ENCODE measurements around the gene SIX3. TPM values are rescaled to one million over a fixed set of nuclear protein-coding genes. Genes with fewer than 3 reads are reported as not detected.

Gene SIX3
- total RNA-seq, 1 donor from 2014 or later = not detected

DNA sequence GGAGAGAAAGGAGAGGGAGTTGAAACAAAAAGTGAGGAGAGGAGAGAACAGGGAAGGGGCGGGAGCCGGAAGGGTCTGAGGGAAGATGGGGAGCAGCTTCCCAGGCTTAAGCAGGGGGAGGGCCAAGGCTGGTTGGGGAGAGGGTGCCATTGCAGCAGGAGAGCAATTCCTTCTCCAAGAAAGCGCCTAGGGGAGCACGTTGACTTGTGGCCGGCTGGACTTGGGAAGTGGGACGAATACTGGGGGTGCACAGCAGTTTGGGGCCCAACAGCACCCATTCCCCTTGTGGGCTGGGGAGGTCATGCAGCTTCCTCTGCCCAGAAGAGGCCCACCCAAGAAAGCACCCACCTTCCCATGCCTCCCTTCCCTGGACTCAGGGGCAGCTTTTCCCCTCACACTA is 9.6 kb downstream of the SIX3 start:
- Mint-ChIP-seq H3K27me3 (peaks cover 82% of the 10 kb centered on the region), H3K27ac (no peak overlapping the region), H3K36me3 (ENCODE audit: low read depth) (no peaks in the 10 kb centered on the region), H3K4me1 (peaks cover 11% of the 10 kb centered on the region), H3K9me3 (no peaks in the 10 kb centered on the region), H3K4me3 (no peak overlapping the region)
- intact Hi-C loops (cut with micrococcal nuclease) = loop anchor here (5.0 kb wide), 1 partner anchor 56 kb away; the partner anchor contains the start of gene SIX2
- no peak for DNase-seq

DNA sequence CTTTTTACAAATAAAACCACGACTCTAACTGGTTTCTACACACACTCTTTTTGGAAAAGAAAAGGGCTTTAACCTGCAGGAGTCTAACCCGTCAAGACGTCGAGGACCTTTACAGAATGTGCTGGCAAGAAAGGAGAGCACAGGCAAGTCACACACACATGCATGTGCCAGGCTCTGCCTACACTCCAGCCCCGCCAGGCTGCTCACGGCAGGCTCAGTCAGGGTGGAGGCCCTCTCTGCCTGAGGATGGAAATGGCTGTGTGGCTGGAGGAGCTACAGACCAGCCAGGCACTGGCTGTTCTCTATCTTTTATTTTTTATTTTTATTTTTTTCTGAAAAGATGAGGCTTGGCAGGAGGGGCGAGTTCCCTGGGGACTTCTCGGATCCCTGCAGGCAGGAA is 10.2 kb downstream of the SIX3 start:
- H3K9me3 Mint-ChIP-seq = no peaks in the 10 kb centered on the region
- H3K4me3 Mint-ChIP-seq = no peak overlapping the region
- H3K36me3 Mint-ChIP-seq (ENCODE audit: low read depth) = no peaks in the 10 kb centered on the region
- no peak for DNase-seq
- peaks cover 11% of the 10 kb centered on the region for H3K4me1 Mint-ChIP-seq
- intact Hi-C loops (cut with micrococcal nuclease) = loop anchor here (5.0 kb wide), 1 partner anchor 56 kb away; the partner anchor contains the start of gene SIX2
- no peak overlapping the region for H3K27ac Mint-ChIP-seq
- peaks cover 83% of the 10 kb centered on the region for H3K27me3 Mint-ChIP-seq

- peak; percentile 73 for DNase-seq
- Mint-ChIP-seq H3K27me3 (peaks cover 81% of the 10 kb centered on the region), H3K9me3 (no peaks in the 10 kb centered on the region), H3K36me3 (ENCODE audit: low read depth) (no peaks in the 10 kb centered on the region), H3K4me1 (peaks cover 11% of the 10 kb centered on the region), H3K27ac (no peak overlapping the region), H3K4me3 (peak overlapping the region; percentile 7)
- intact Hi-C loops (cut with micrococcal nuclease) = loop anchor here (5.0 kb wide), 1 partner anchor 55 kb away; the partner anchor contains the start of gene SIX2
Measured at GRCh38 chr2:44952143-44952805, 10.8 kb downstream of the SIX3 start.

- Mint-ChIP-seq H3K27me3 (peaks cover 80% of the 10 kb centered on the region), H3K27ac (no peak overlapping the region), H3K4me3 (peak overlapping the region; percentile 7), H3K4me1 (peaks cover 11% of the 10 kb centered on the region), H3K9me3 (no peaks in the 10 kb centered on the region), H3K36me3 (ENCODE audit: low read depth) (no peaks in the 10 kb centered on the region)
- no peak for DNase-seq
- intact Hi-C loops (cut with micrococcal nuclease) = loop anchor here (1.0 to 5.0 kb wide), 2 partner anchors 25 to 54 kb away; partner anchors contain the start of gene SIX2
Measured at GRCh38 chr2:44952806-44953498, 11.4 kb downstream of the SIX3 start.

- no peak overlapping the region for H3K27ac Mint-ChIP-seq
- H3K9me3 Mint-ChIP-seq = no peaks in the 10 kb centered on the region
- no peak for DNase-seq
- no peak overlapping the region for H3K4me3 Mint-ChIP-seq
- H3K4me1 Mint-ChIP-seq = peaks cover 11% of the 10 kb centered on the region
- H3K27me3 Mint-ChIP-seq = peaks cover 78% of the 10 kb centered on the region
- intact Hi-C loops (cut with micrococcal nuclease) = loop anchor here (1.0 to 5.0 kb wide), 2 partner anchors 25 to 54 kb away; partner anchors contain the start of gene SIX2
- H3K36me3 Mint-ChIP-seq (ENCODE audit: low read depth) = no peaks in the 10 kb centered on the region
Measured at GRCh38 chr2:44953499-44953883, 12.0 kb downstream of the SIX3 start.

DNA sequence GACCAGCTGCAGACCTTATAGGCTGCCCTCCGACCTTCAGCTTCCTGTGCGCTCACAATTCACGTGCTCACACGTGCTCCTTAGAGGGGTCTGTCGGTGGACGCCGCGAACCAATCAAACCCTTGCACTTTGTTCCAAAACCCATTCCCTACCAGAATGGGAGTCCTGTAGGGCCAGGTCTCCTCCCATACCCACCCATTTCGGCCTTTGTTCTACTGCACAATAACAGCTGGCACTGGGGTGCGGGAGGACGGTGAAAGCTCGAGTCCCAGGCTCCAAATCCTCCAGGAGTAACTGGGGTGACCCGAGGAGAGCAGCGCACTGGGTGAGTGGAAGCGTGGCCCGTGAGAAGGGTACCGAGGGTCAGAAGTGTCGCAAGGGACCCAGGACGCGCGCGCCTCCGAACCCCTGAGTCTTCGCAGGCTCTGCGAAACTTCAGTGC is 13.0 kb downstream of the SIX3 start:
- Mint-ChIP-seq H3K36me3 (ENCODE audit: low read depth) (no peaks in the 10 kb centered on the region), H3K4me3 (no peak overlapping the region), H3K9me3 (no peaks in the 10 kb centered on the region), H3K27me3 (peaks cover 71% of the 10 kb centered on the region), H3K4me1 (peaks cover 11% of the 10 kb centered on the region), H3K27ac (no peak overlapping the region)
- intact Hi-C loops (cut with micrococcal nuclease) = loop anchor here (1.0 to 5.0 kb wide), 3 partner anchors 16 to 910 kb away; partner anchors contain the start of gene SIX2
- DNase-seq = no peak

- Mint-ChIP-seq H3K27me3 (peaks cover 73% of the 10 kb centered on the region), H3K9me3 (no peaks in the 10 kb centered on the region), H3K36me3 (ENCODE audit: low read depth) (no peaks in the 10 kb centered on the region), H3K4me3 (peak overlapping the region; percentile 25), H3K27ac (no peak overlapping the region), H3K4me1 (peaks cover 11% of the 10 kb centered on the region)
- no peak for DNase-seq
- intact Hi-C loops (cut with micrococcal nuclease) = loop anchor here (1.0 to 5.0 kb wide), 8 partner anchors 16 to 911 kb away; partner anchors contain the start of gene SIX2
Measured at GRCh38 chr2:44954889-44955592, 13.5 kb downstream of the SIX3 start.

DNA sequence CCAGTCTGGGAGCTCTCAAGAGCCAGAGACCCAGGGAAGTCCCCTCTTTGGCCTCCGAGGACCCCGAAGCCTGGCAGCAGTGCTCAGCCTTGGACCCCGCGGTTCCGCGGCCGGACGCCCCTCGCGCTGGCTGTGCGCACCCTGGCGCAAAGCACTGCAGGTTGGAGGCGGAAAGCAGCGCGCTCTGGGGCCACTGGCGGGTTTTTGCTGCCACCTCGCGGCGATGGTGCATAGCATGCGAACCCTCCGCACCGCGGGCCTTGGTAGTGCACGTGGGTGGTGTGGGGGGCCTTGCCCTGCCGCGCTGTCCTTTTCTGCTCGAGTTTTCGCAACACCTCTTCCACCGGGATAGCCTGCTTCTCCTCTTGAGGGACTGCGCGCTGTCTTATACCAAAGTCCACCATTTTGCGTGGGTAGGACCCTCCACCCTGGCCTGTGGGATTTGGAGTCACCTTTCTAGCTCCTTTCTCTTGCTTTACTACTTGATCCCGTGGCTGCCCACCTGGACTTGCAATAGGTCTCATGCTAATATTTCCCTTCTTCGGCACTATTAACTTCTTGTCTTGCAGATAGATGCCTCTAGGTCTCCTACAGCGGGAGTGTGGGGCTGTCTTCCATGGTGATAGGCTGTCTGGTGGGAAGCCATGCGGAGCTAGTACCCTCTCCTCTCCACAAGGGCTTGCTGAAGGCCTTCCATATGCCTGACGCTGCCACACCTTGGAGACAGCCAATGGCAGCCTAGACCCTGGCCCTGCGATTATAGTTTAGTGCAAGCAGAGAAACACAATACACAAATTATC is 14.3 kb downstream of the SIX3 start:
- peak overlapping the region; percentile 25 for H3K4me3 Mint-ChIP-seq
- DNase-seq = peak; percentile 92
- H3K36me3 Mint-ChIP-seq (ENCODE audit: low read depth) = no peaks in the 10 kb centered on the region
- intact Hi-C loops (cut with micrococcal nuclease) = loop anchor here (1.0 to 5.0 kb wide), 6 partner anchors 17 to 868 kb away; no protein-coding TSS in a partner anchor
- H3K4me1 Mint-ChIP-seq = peaks cover 11% of the 10 kb centered on the region
- H3K27me3 Mint-ChIP-seq = peaks cover 68% of the 10 kb centered on the region
- H3K9me3 Mint-ChIP-seq = no peaks in the 10 kb centered on the region
- no peak overlapping the region for H3K27ac Mint-ChIP-seq

GRCh38 chr2:44956843-44957242 is 15.3 kb downstream of the SIX3 start:
- no peak for DNase-seq
- no peak overlapping the region for H3K4me3 Mint-ChIP-seq
- no peaks in the 10 kb centered on the region for H3K36me3 Mint-ChIP-seq (ENCODE audit: low read depth)
- peaks cover 60% of the 10 kb centered on the region for H3K27me3 Mint-ChIP-seq
- H3K9me3 Mint-ChIP-seq = no peaks in the 10 kb centered on the region
- intact Hi-C loops (cut with micrococcal nuclease) = loop anchor here (5.0 kb wide), 3 partner anchors 395 to 870 kb away; no protein-coding TSS in a partner anchor
- no peak overlapping the region for H3K27ac Mint-ChIP-seq
- H3K4me1 Mint-ChIP-seq = peaks cover 11% of the 10 kb centered on the region

DNA sequence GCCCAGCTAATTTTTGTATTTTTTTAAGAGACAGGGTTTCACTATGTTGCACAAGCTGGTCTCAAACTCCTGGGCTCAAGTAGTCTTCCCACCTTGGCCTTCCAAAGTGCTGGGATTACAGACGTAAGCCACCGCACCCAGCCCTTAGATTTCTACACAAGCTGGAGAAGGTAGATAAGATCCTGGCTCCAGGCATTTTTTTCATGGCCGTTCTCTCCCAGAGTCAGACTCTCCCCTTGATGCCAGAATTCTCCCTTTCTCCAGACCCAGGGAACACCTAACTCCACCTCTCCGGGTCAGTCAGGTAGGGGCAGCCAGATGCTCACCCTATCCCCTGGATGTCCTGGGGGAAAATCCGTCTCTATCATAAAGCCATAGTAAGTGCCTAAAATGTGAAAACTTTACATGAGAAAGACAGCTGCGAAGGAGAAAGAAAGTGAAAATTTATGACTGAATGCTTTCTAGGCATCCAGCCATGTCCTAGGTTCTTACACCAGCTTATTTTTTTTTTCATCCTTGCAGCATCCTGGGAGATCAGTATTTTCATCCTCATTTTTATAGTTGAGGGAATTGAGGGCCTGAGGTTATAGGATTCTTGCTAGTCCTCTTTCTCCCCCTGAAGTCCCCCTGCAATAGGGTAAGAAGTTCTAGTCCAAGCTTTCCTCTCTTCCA is 16.3 kb downstream of the SIX3 start:
- no peaks in the 10 kb centered on the region for H3K36me3 Mint-ChIP-seq (ENCODE audit: low read depth)
- H3K27ac Mint-ChIP-seq = no peak overlapping the region
- H3K4me3 Mint-ChIP-seq = no peak overlapping the region
- peaks cover 11% of the 10 kb centered on the region for H3K4me1 Mint-ChIP-seq
- H3K27me3 Mint-ChIP-seq = peaks cover 60% of the 10 kb centered on the region
- intact Hi-C loops (cut with micrococcal nuclease) = loop anchor here (5.0 kb wide), 3 partner anchors 395 to 870 kb away; no protein-coding TSS in a partner anchor
- DNase-seq = no peak
- no peaks in the 10 kb centered on the region for H3K9me3 Mint-ChIP-seq

DNA sequence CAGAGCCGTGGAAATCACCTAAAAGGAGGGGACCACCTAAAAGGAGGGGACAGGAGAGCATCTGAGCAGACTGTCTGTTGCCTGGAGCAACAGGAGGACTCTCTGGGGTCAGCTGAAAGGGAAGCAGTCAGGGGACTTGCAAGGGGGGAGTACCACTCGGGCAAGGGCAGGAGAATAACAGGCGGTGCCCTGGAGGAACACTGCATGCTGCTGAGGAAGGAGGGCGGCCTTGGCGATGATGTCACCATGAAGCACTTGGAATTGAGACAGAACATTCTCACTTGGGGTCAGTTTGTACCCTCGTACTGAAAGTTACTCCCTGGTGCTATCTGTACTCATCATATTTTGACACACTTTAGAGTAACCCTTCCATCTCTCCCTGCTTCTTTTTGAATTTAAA is 18.4 kb downstream of the SIX3 start:
- Mint-ChIP-seq H3K4me3 (no peak overlapping the region), H3K36me3 (ENCODE audit: low read depth) (no peaks in the 10 kb centered on the region), H3K27ac (no peak overlapping the region), H3K4me1 (peaks cover 5% of the 10 kb centered on the region), H3K27me3 (peaks cover 46% of the 10 kb centered on the region), H3K9me3 (no peaks in the 10 kb centered on the region)
- intact Hi-C loops (cut with micrococcal nuclease) = loop anchor here (5.0 kb wide), 3 partner anchors 398 to 873 kb away; no protein-coding TSS in a partner anchor
- DNase-seq = no peak

DNA sequence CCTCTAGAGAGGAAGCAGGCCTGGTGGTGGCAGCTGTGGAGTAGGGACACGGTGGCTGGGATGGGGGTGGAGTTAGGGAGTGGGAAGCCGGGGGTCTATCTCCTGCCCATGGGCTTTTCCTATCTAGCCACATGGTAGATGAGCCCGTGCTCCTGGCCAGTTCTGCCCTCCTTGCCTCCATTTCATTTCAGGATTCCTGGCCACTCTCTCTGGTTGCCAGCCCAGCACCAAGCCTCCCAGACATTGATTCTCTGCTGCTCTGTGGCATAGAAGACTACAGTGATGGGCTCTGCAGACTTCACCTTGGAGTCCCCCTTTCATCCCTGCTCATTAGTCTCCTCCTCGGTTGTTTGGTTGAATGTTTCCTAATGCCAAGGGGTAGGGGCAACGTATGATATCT is 19.4 kb downstream of the SIX3 start:
- peaks cover 1% of the 10 kb centered on the region for H3K4me1 Mint-ChIP-seq
- no peak for DNase-seq
- no peak overlapping the region for H3K4me3 Mint-ChIP-seq
- H3K27me3 Mint-ChIP-seq = peaks cover 38% of the 10 kb centered on the region
- no peaks in the 10 kb centered on the region for H3K9me3 Mint-ChIP-seq
- intact Hi-C loops (cut with micrococcal nuclease) = no loop called here
- H3K36me3 Mint-ChIP-seq (ENCODE audit: low read depth) = no peaks in the 10 kb centered on the region
- H3K27ac Mint-ChIP-seq = no peak overlapping the region
